AG10803 (cell line): ENCODE measurements around the gene HIPK3.
"Not testable (repeated sequence)": the region's sequence is repeated elsewhere in the genome, so short reads cannot be mapped to it uniquely, and the experiment has no call there.

Experiments used
- DNase-seq: peaks from one replicate; pipeline ENCODE4 v3.0.0; 2010; ENCODE audit warnings: low read depth
- H3K4me3 ChIP-seq: 2 replicates; pipeline ENCODE4 v1.5.1; 2011; ENCODE audit warnings: mild to moderate bottlenecking, low read length, control low read depth
- CTCF ChIP-seq: conservative IDR thresholded peaks from 2 replicates; pipeline ENCODE4 v1.5.1; 2011; ENCODE audit warnings: mild to moderate bottlenecking, low read length, control low read depth, inconsistent platforms

Gene HIPK3

GRCh38 chr11:33291004-33291777 is 34.0 kb downstream of the HIPK3 start:
- DNase-seq = no peak
- TF ChIP-seq CTCF = no peak

GRCh38 chr11:33292311-33292710 is 35.1 kb downstream of the HIPK3 start:
- H3K4me3 ChIP-seq = no peak overlapping the region
- no peak for DNase-seq
- TF ChIP-seq CTCF = no peak

More at GRCh38 chr11:33291004-33291777, 34.0 kb downstream of the HIPK3 start:
- no peak overlapping the region for H3K4me3 ChIP-seq

- no peak for DNase-seq
- TF ChIP-seq CTCF = no peak
- H3K4me3 ChIP-seq = no peak overlapping the region
Observed at GRCh38 chr11:33294224-33294623, 37.0 kb downstream of the HIPK3 start.

- H3K4me3 ChIP-seq = no peak overlapping the region
- no peak for DNase-seq
- TF ChIP-seq CTCF = no peak
Observed at GRCh38 chr11:33294797-33295196, 37.6 kb downstream of the HIPK3 start.

- no peak for TF ChIP-seq CTCF
- H3K4me3 ChIP-seq = no peak overlapping the region
- DNase-seq = no peak
Observed at GRCh38 chr11:33296695-33297094, 39.5 kb downstream of the HIPK3 start.

GRCh38 chr11:33303541-33303940 is 46.4 kb downstream of the HIPK3 start:
- DNase-seq = no peak
- H3K4me3 ChIP-seq = no peak overlapping the region
- TF ChIP-seq CTCF = no peak

- not testable (repeated sequence) for DNase-seq, H3K4me3 ChIP-seq
Observed at GRCh38 chr11:33306821-33307220, 49.6 kb downstream of the HIPK3 start.
